Measurements from ENCODE around the gene POMGNT2.

DNA sequence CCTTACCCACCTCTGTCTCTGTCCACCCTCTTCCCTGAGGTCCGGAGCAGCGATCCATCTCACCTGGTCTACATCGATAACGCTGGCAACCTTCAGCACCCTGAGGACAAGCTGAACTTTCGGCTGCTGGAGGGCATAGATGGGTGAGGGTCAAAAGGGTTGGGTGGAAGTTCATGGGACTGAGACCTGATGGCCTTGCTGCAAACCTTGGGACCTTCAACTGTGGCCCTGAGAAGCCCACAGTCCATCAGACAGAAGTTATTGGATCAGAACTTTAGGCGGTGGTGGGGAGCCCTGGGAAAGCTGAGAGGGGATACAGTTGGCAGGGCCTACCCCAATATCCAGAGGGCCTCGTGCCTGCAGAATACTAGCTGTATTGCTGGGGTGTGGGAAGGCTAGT lies 50.5 kb downstream of the POMGNT2 start:
- TF ChIP-seq, protein P1, sequence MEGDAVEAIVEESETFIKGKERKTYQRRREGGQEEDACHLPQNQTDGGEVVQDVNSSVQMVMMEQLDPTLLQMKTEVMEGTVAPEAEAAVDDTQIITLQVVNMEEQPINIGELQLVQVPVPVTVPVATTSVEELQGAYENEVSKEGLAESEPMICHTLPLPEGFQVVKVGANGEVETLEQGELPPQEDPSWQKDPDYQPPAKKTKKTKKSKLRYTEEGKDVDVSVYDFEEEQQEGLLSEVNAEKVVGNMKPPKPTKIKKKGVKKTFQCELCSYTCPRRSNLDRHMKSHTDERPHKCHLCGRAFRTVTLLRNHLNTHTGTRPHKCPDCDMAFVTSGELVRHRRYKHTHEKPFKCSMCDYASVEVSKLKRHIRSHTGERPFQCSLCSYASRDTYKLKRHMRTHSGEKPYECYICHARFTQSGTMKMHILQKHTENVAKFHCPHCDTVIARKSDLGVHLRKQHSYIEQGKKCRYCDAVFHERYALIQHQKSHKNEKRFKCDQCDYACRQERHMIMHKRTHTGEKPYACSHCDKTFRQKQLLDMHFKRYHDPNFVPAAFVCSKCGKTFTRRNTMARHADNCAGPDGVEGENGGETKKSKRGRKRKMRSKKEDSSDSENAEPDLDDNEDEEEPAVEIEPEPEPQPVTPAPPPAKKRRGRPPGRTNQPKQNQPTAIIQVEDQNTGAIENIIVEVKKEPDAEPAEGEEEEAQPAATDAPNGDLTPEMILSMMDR (conservative IDR thresholded peaks at IDR 0.05) = no peak
- TF ChIP-seq ZFX (IDR thresholded peaks at IDR 0.05) = no peak
